A673 (cell line): Measurements from ENCODE around the gene IL24. TPM values are rescaled to one million over a fixed set of nuclear protein-coding genes. Genes with fewer than 3 reads are reported as not detected.

ENCODE experiments used
- BruUV-seq: library from RNA; stranded (reverse); fragments of 400-500 nt; replicated peaks from 2 replicates; lab custom pipeline; 2021; lab: Mats Ljungman, UMichigan
- CTCF ChIA-PET: fragments of 300-600 bp; sonication (Branson Sonifier 250); formaldehyde crosslinking; loops from one replicate; lab custom pipeline; 2022; ENCODE audit warnings: antibody characterized with exemption; lab: Charles Lee
- POLR2A ChIA-PET: fragments of 300-600 bp; sonication (Branson Sonifier 250); formaldehyde crosslinking; loops from one replicate; lab custom pipeline; 2022; ENCODE audit warnings: antibody characterized with exemption; ENCODE audit not compliant: low non-redundant PET; lab: Charles Lee
- DNase-seq: peaks from one replicate; pipeline ENCODE4 v3.0.0-alpha.2; 2015; ENCODE audit warnings: low spot score
- H3K27ac ChIP-seq: fragments of 200-600 bp; sonication (generic); 2 replicates; pipeline ENCODE4 v1.5.1; 2016; ENCODE audit warnings: mixed run types, low read depth, mild to moderate bottlenecking, mixed read lengths, antibody characterized with exemption, low read length; ENCODE audit not compliant: poor library complexity, severe bottlenecking
- H3K27me3 ChIP-seq: fragments of 200-600 bp; sonication (generic); replicated peaks from 2 replicates; pipeline ENCODE4 v1.6.1; 2017; ENCODE audit warnings: mixed run types, low read depth, mild to moderate bottlenecking, mixed read lengths, antibody characterized with exemption, low read length; ENCODE audit not compliant: insufficient read depth, poor library complexity
- H3K36me3 ChIP-seq: fragments of 200-600 bp; sonication (generic); 2 replicates; pipeline ENCODE4 v1.6.1; 2016; ENCODE audit warnings: mixed run types, mild to moderate bottlenecking, mixed read lengths, antibody characterized with exemption, low read length; ENCODE audit not compliant: insufficient read depth, poor library complexity, severe bottlenecking
- H3K4me1 ChIP-seq: fragments of 200-600 bp; sonication (generic); 2 replicates; pipeline ENCODE4 v1.6.1; 2017; ENCODE audit warnings: mixed run types, mild to moderate bottlenecking, mixed read lengths, antibody characterized with exemption, low read length; ENCODE audit not compliant: insufficient read depth, poor library complexity, severe bottlenecking
- H3K4me3 ChIP-seq: fragments of 200-600 bp; sonication (generic); 2 replicates; pipeline ENCODE4 v1.5.1; 2016; ENCODE audit warnings: low read depth, mixed run types, mild to moderate bottlenecking, mixed read lengths, low read length; ENCODE audit not compliant: poor library complexity, severe bottlenecking
- H3K9me3 ChIP-seq: fragments of 200-600 bp; sonication (generic); 2 replicates; pipeline ENCODE4 v1.6.1; 2016; ENCODE audit warnings: mixed run types, low read depth, mild to moderate bottlenecking, mixed read lengths, antibody characterized with exemption, low read length; ENCODE audit not compliant: poor library complexity, severe bottlenecking
- CTCF ChIP-seq: fragments of 300-800, 200-600 bp; sonication (generic); conservative IDR thresholded peaks from 2 replicates; pipeline ENCODE4 v1.5.1; 2017; ENCODE audit warnings: low read depth, mild to moderate bottlenecking, antibody characterized with exemption, low read length, moderate library complexity, mixed read lengths
- EZH2 ChIP-seq: fragments of 200-600 bp; sonication (generic); IDR thresholded peaks from 2 replicates; pipeline ENCODE4 v1.6.1; 2017; ENCODE audit warnings: borderline replicate concordance, low read depth, mild to moderate bottlenecking, mixed read lengths, antibody characterized with exemption, low read length; ENCODE audit not compliant: poor library complexity, severe bottlenecking
- intact Hi-C: fragments of 100-400 bp; cut with micrococcal nuclease; formaldehyde crosslinking; loops from one replicate; pipeline ENCODE4 v1.10.0; 2022; ENCODE audit not compliant: unreplicated experiment
- total RNA-seq: library from RNA; stranded (reverse); gene quantifications from 2 replicates; pipeline ENCODE4 v1.2.3, GENCODE V29; 2021

The IL24 gene
- total RNA-seq, 1 experiment from 2014 or later, result not detected

- no peak overlapping the region for H3K4me3 ChIP-seq
- CTCF ChIA-PET, result no interaction called here
- TF ChIP-seq CTCF, result no peak
- TF ChIP-seq EZH2, result no peak
- intact Hi-C loops, result no loop called here
- no TSS peak for BruUV-seq
- no peak for DNase-seq
- no peaks in the 10 kb centered on the region for H3K9me3 ChIP-seq
- no peaks in the 10 kb centered on the region for H3K4me1 ChIP-seq
- no peak overlapping the region for H3K27ac ChIP-seq
- POLR2A ChIA-PET, result no interaction called here
- no peaks in the 10 kb centered on the region for H3K36me3 ChIP-seq
- H3K27me3 ChIP-seq, result peaks cover 32% of the 10 kb centered on the region
Observed at GRCh38 chr1:206949641-206950040, 52.4 kb downstream of the IL24 start.

- Histone ChIP-seq H3K4me1 (no peaks in the 10 kb centered on the region), H3K27ac (no peak overlapping the region), H3K27me3 (peaks cover 13% of the 10 kb centered on the region), H3K9me3 (no peaks in the 10 kb centered on the region), H3K4me3 (no peak overlapping the region), H3K36me3 (no peaks in the 10 kb centered on the region)
- intact Hi-C loops, result no loop called here
- POLR2A ChIA-PET, result no interaction called here
- CTCF ChIA-PET, result no interaction called here
- no peak for TF ChIP-seq EZH2
- no peak for TF ChIP-seq CTCF
- no TSS peak for BruUV-seq
- DNase-seq, result no peak
Observed at GRCh38 chr1:206951318-206952100, 54.3 kb downstream of the IL24 start.

- Histone ChIP-seq H3K36me3 (no peaks in the 10 kb centered on the region), H3K27ac (no peak overlapping the region), H3K4me3 (no peak overlapping the region), H3K9me3 (no peaks in the 10 kb centered on the region), H3K27me3 (peaks cover 6% of the 10 kb centered on the region), H3K4me1 (no peaks in the 10 kb centered on the region)
- ChIA-PET CTCF (no interaction called here), POLR2A (no interaction called here)
- intact Hi-C loops, result no loop called here
- no peak for TF ChIP-seq CTCF
- TF ChIP-seq EZH2, result no peak
- DNase-seq, result no peak
- BruUV-seq, result no TSS peak
Observed at GRCh38 chr1:206952171-206952570, 54.9 kb downstream of the IL24 start.
